Measurements from ENCODE around the gene DAG1. TPM values are rescaled to one million over a fixed set of nuclear protein-coding genes. Genes with fewer than 3 reads are reported as not detected.

DAG1 gene
- total and polyA plus RNA-seq, 2 experiments from 2014 or later = 50.3 to 59.9 TPM

DNA sequence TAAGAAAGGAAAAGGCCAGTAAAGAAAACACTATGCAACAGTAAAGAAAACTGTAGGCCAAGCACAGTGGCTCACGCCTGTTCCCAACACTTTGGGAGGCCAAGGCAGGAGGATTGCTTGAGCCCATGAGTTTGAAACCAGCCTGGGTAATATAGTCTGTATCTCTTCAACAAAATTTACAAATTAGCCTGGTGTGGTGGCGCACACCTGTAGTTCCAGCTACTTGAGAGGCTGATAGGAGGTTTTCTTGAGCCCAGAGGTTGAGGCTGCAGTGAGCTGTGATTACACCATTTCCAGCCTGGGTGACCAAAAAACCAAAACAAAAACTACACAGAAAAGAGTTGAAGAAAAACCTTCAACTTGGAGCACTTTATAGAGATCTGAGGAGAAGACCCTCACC is 31.8 kb downstream of the DAG1 start:
- H2AFZ ChIP-seq = no peak overlapping the region
- no peaks in the 10 kb centered on the region for H3K9me3 ChIP-seq (ENCODE audit: low read depth)
- no peaks in the 10 kb centered on the region for H3K27me3 ChIP-seq
- no peaks in the 10 kb centered on the region for H3K36me3 ChIP-seq (replicated peaks; ENCODE audit: insufficient read depth, low read depth)
- H3K4me3 ChIP-seq = no peak overlapping the region
- DNase-seq (ENCODE audit: low spot score) = no peak
- no peak for TF ChIP-seq EZH2phosphoT487 (IDR thresholded peaks at IDR 0.05; ENCODE audit: low read depth, severe bottlenecking, unreplicated experiment)
- TF ChIP-seq, protein P1, sequence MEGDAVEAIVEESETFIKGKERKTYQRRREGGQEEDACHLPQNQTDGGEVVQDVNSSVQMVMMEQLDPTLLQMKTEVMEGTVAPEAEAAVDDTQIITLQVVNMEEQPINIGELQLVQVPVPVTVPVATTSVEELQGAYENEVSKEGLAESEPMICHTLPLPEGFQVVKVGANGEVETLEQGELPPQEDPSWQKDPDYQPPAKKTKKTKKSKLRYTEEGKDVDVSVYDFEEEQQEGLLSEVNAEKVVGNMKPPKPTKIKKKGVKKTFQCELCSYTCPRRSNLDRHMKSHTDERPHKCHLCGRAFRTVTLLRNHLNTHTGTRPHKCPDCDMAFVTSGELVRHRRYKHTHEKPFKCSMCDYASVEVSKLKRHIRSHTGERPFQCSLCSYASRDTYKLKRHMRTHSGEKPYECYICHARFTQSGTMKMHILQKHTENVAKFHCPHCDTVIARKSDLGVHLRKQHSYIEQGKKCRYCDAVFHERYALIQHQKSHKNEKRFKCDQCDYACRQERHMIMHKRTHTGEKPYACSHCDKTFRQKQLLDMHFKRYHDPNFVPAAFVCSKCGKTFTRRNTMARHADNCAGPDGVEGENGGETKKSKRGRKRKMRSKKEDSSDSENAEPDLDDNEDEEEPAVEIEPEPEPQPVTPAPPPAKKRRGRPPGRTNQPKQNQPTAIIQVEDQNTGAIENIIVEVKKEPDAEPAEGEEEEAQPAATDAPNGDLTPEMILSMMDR (IDR thresholded peaks at IDR 0.05; ENCODE audit: poor library complexity) = no peak
- no peak for TF ChIP-seq EZH2 (IDR thresholded peaks at IDR 0.05; ENCODE audit: borderline replicate concordance)
- no peak overlapping the region for H3K4me2 ChIP-seq
- peak overlapping the region; percentile 97 for H3K27ac ChIP-seq
- no peaks in the 10 kb centered on the region for H4K20me1 ChIP-seq (ENCODE audit: insufficient read depth, poor library complexity, severe bottlenecking)
- WGBS (ENCODE audit: low lambda C conversion rate, missing lambda C conversion rate) = 94% methylated on average over 2 of the region's 2 CpGs
- peaks cover 24% of the 10 kb centered on the region for H3K4me1 ChIP-seq (ENCODE audit: insufficient read depth)
- peaks cover 84% of the 10 kb centered on the region for H3K79me2 ChIP-seq
- H3K9me2 ChIP-seq (replicated peaks; ENCODE audit: insufficient read depth) = no peaks in the 10 kb centered on the region

DNA sequence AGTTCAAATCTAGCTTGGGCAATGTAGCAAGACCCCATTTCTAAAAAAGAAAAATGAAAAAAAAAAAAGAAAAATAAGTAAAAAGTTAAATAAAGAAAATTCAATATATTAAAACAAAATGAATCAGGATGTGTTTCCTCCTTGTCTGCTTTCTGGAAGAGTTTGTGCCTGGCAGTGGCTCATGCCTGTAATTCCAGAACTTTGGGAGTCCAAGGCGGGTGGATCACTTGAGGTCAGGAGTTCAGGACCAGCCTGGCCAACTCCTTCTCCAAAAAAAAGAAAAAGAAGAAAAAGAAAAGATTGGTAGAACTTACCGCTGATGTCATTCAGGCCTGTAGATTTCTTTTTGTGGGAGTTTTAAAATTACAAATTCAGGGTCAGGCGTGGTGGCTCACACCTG is 36.8 kb downstream of the DAG1 start:
- WGBS (ENCODE audit: low lambda C conversion rate, missing lambda C conversion rate) = 98% methylated on average over 3 of the region's 3 CpGs
- TF ChIP-seq EZH2 (IDR thresholded peaks at IDR 0.05; ENCODE audit: borderline replicate concordance) = no peak
- TF ChIP-seq, protein P1 (IDR thresholded peaks at IDR 0.05; ENCODE audit: poor library complexity) = no peak
- TF ChIP-seq EZH2phosphoT487 (IDR thresholded peaks at IDR 0.05; ENCODE audit: low read depth, severe bottlenecking, unreplicated experiment) = no peak
- H3K27ac ChIP-seq = no peak overlapping the region
- H3K4me1 ChIP-seq (ENCODE audit: insufficient read depth) = no peaks in the 10 kb centered on the region
- H3K9me3 ChIP-seq (ENCODE audit: low read depth) = no peaks in the 10 kb centered on the region
- DNase-seq (ENCODE audit: low spot score) = no peak
- H3K27me3 ChIP-seq = no peaks in the 10 kb centered on the region
- H3K4me3 ChIP-seq = no peak overlapping the region
- no peak overlapping the region for H2AFZ ChIP-seq
- H3K4me2 ChIP-seq = no peak overlapping the region
- H3K9me2 ChIP-seq (replicated peaks; ENCODE audit: insufficient read depth) = no peaks in the 10 kb centered on the region
- no peaks in the 10 kb centered on the region for H4K20me1 ChIP-seq (ENCODE audit: insufficient read depth, poor library complexity, severe bottlenecking)
- H3K36me3 ChIP-seq (replicated peaks; ENCODE audit: insufficient read depth, low read depth) = no peaks in the 10 kb centered on the region
- H3K79me2 ChIP-seq = peaks cover 77% of the 10 kb centered on the region

DNA sequence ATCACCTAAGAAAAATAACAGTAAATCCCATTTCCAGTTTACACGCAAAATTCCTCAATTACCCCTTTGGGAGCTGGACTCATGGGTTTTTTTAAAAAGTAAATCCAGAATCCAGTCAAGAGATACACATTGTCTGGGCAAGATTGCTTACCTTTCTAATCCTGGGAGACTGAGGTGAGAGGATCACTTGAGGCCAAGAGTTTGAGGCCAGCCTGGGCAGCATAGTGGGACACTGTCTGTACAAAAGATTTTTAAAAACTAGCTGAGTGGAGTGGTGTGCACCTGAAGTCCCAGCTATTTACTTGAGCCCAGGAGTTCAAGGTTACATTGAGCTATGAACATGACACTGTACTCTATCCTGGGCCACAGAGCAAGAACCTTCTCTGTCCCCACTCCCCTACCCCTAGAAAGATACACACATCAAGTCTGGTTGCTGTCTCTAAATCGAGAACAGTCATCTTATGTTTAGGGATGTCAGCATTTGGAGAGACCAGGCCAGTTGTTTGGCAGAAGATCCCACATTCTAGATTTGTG is 39.0 kb downstream of the DAG1 start:
- no peak for DNase-seq (ENCODE audit: low spot score)
- no peak overlapping the region for H3K4me3 ChIP-seq
- WGBS (ENCODE audit: low lambda C conversion rate, missing lambda C conversion rate) = 44% methylated on average over 2 of the region's 2 CpGs
- no peaks in the 10 kb centered on the region for H3K36me3 ChIP-seq (replicated peaks; ENCODE audit: insufficient read depth, low read depth)
- H4K20me1 ChIP-seq (ENCODE audit: insufficient read depth, poor library complexity, severe bottlenecking) = no peaks in the 10 kb centered on the region
- H3K9me2 ChIP-seq (replicated peaks; ENCODE audit: insufficient read depth) = no peaks in the 10 kb centered on the region
- H2AFZ ChIP-seq = no peak overlapping the region
- H3K27ac ChIP-seq = no peak overlapping the region
- peaks cover 57% of the 10 kb centered on the region for H3K79me2 ChIP-seq
- H3K27me3 ChIP-seq = no peaks in the 10 kb centered on the region
- H3K9me3 ChIP-seq (ENCODE audit: low read depth) = no peaks in the 10 kb centered on the region
- H3K4me1 ChIP-seq (ENCODE audit: insufficient read depth) = no peaks in the 10 kb centered on the region
- TF ChIP-seq, protein P1 (IDR thresholded peaks at IDR 0.05; ENCODE audit: poor library complexity) = no peak
- TF ChIP-seq EZH2phosphoT487 (IDR thresholded peaks at IDR 0.05; ENCODE audit: low read depth, severe bottlenecking, unreplicated experiment) (no peak), EZH2 (IDR thresholded peaks at IDR 0.05; ENCODE audit: borderline replicate concordance) (no peak)
- no peak overlapping the region for H3K4me2 ChIP-seq

All from hepatocyte (in vitro differentiated cells).